ENCODE results near the gene UBE2U.

DNA sequence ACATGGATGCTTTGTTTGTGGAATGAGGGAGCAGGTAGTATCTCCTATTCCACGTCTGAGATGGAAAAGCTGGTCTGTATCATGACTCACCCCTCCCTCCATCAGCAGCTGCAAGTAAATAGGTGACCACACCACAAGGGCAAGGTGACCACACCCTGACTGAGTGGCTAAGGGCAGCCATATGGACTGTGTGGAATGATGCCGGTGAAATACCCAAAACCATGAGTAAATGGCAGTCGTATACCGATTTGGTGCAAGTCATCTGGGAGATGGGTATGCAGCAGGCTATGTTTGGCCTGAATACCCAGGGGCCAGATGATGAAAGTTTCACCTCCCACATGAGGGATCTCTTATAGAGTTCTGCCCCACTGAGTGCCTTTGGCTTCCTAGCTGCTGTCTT is 15.8 kb upstream of the UBE2U start:
- TF ChIP-seq, protein P1, sequence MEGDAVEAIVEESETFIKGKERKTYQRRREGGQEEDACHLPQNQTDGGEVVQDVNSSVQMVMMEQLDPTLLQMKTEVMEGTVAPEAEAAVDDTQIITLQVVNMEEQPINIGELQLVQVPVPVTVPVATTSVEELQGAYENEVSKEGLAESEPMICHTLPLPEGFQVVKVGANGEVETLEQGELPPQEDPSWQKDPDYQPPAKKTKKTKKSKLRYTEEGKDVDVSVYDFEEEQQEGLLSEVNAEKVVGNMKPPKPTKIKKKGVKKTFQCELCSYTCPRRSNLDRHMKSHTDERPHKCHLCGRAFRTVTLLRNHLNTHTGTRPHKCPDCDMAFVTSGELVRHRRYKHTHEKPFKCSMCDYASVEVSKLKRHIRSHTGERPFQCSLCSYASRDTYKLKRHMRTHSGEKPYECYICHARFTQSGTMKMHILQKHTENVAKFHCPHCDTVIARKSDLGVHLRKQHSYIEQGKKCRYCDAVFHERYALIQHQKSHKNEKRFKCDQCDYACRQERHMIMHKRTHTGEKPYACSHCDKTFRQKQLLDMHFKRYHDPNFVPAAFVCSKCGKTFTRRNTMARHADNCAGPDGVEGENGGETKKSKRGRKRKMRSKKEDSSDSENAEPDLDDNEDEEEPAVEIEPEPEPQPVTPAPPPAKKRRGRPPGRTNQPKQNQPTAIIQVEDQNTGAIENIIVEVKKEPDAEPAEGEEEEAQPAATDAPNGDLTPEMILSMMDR (conservative IDR thresholded peaks at IDR 0.05 in 1 of 2, IDR thresholded peaks at IDR 0.05 in 1 of 2; ENCODE audit: extremely low read depth in 1 of 2, insufficient read depth in 1 of 2, low read depth in 1 of 2, low read length in 2 of 2): no peak
- TF ChIP-seq EZH2 (IDR thresholded peaks at IDR 0.05; ENCODE audit: borderline replicate concordance, low read length): no peak

All from mammary epithelial cell (primary cell).